Stimulated activated CD4-positive, alpha-beta T cell treated with anti-CD3 and anti-CD28 coated beads, Interleukin-1b, Interleukin-23, amount 100 ng/mL, for 1 hour (primary cell): ENCODE measurements around the gene ZDHHC11.
"Not testable (repeated sequence)": the region's sequence is repeated elsewhere in the genome, so short reads cannot be mapped to it uniquely, and the experiment has no call there.

Experiments
- DNase-seq, 2 donors: peaks; one replicate each; pipeline ENCODE4 v3.0.0-alpha.2; 2020; ENCODE audit warnings: low read depth in 2 of 2

ZDHHC11 gene

DNA sequence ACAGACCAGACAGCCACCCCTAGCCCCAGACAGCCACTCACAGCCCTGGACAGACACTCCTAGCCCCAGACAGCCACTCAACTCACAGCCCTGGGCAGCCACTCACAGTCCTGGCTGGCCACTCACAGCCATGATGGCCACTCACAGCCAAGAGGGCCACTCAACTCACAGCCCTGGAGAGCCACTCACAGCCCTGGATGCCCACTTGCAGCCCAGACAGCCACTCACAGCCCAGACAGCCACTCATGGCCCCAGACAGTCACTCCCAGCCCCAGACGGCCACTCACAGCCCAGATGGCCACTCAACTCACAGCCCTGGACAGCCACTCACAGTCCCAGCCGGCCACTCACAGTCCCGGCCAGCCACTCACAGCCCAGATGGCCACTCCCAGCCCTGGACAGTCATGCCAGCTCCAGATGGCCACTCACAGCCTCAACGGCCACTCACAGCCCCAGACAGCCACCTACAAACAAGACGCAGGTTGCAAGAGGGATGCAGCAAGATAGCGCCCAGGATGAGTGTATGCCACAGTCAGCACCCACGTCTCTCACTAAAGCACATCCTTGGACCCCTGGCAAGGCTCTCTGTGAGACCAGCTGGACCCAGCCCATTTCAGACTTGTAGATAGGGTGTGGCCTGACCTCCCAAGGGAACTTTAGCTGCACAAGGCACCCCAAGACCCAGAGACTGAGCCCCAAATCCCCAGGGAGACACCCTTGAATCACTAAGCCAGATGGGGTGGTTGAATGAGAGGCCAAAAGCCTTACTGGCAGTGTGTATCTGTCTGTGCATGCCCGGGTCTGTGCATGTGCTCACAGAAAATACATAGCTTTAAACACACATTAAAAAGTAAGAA is 88.7 kb downstream of the ZDHHC11 start:
- no peak for DNase-seq

DNA sequence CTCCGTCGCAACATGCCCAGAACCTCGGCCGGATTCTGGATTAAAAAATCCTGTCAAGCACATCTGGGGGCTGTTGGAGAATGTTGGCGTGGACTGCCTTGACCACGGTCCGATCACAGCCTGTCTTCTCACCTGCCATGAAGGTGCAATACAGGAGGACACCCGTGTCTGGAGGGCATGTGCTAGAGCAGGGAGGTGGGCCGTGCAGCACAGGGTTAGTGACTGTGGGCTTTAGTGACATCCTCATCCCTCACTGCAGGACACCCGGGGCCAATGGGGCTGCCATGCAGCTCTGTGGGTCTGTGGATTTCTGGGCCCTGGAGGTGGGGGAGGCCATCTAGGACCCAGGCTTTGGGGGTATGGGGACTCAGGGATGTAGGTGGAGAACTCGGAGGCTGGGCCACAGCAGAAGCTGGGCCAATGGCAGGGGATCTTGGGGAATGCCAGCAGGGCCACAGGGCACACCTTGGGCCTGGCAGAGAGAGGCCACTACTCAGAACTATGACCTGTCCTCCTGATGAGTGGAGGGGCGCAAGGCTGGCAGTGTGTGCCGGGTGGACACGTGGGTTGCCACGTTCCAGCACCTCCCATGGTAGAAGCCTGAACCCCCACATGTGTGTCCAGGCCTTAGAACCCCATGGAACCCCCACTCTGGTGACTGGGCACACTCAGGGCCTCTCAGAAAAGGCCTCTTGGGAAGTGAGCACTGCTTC is 89.6 kb downstream of the ZDHHC11 start:
- no peak for DNase-seq

DNA sequence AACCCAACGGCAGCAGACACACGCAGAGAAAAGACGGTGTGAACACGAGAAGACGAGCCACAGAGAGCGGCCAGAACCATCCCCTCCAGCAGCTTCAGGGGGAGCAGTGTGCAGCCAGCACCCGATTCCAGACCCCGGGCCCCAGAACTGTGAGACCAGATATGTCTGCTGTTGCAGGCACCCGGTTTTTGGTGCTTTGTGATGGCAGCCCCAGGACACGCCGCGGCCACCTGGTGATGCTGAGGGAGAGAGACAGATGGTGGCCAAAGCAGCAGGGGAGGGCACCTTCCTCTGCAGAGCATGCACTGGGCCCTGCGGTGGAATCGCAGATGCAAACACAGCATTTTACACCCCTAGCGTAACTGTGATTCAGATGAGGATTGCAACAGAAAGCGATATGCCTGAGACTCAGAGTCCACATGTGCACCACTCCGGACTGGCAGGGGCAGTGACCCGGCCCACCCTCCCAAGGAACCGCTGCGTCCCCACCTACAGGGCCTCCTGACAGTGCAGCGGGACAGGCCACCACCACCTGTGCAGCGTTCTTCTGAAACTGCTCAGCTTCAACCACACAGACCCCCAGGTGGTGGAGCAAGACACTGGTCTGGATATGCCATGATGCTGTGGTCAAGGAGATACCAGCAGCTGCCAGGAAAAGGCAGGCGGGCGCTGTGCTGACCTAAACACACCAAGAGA is 90.3 kb downstream of the ZDHHC11 start:
- DNase-seq = no peak

DNA sequence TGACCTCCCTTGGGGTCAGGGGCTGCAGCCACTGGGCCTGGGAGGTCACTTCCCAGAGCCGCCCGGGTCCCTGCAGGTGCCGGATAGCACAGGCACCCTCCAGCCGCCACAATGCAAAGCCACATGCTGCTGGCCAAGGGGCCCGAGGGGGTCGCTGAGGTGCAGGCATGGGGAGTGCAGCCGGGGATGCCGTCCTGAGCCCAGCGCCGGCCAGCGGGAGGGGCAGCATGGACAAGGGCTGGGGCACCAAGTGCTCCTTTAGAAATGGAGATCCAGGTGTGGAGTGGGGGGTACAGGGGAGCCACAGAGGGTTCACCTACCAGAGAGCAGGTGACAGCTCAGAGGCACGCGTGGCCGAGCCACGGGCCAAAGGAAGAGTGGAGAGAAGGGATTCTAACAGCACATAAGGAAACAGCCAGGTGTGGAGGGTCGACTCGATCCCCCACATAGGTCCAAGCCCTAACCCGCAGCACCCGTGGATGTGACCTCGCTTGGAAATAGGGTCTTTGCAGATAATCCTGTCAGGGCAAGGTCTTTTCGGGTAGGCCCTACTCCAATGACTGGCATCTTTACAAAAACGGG is 90.9 kb downstream of the ZDHHC11 start:
- DNase-seq = no peak

DNA sequence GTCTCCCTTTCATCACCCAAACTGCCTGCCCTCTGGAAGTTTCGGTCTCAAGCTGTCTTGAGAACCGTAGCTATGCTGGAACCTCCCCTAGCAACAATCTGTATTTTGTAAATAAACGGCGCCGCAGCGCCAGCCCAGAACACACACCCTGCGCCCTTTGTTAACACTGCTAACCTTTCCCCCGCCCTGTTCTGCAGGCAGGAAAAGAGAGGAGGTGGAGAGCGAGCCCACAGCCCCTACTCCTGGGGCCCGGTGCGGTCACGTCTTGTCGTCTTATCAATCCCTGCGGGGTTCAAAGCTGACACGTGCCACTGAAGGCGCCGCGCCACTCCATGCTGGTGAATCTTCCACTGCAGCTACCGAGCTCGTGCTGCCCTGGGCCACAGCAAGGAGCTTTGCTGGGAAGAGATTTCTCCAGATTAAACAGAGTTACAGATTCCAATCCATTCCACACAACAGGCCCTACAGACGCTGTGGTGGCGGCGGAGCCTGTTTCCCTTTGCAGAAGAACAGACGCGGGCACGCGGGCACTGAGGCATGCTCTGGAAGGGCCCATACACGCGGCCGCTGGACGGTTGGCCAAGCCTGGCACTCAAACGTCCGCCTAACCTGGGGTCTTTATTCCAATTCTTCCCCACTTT is 91.6 kb downstream of the ZDHHC11 start:
- peak in 1 of 2 donors; percentile 54 for DNase-seq

DNA sequence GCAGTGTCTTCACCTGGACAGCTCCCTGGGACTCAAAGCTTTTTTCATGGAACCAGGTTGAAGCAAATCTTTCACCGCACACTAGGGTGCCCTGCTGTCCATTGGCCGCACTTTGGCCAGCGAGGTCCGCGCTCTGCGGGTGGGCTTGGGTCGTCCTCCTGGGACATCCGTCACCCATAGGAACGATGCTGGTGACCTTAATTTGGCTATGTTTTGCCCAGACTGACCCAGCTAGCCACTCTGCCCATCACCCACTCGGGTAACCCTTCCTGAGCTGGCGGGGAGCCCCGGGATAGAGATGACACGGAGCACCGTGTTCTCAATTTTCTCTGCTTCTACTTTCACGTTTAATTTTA is 92.1 kb downstream of the ZDHHC11 start:
- DNase-seq = no peak

DNA sequence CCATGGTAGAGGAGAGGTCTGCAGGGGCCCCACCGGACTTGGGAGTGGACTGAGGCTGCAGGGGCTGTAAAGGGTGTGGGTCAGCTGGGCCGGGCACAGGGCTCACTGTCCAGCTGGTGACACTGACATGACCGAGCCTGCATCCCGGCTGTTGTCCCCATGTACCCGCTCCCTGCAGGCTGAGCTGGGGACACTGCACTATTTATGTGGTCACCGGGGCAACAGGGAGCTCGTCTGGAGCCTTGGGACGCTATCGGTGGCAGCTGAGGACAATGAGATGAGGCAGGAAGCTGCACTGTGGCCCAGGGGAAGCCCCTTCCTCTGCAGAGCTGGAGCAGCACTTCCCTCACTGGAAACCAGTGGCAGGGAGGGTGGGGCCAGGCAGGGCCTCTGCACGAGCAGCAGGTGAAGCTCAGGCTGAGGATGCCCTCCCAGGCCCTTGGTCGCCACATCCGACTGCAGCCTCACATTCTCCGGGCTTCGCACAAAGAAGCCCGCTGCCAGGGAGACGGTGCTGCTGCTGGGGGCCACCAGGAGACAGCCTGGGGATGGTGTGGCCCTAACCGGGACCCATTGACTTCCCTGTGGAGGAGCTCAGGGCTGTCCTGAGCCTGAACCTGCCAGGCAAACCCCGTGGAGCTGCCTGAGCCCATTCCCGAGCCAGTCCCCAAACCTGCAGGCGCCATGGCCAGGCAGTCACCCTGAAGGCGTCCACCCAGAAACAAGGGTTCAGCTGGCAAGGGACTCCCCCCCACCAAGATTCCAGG is 92.7 kb downstream of the ZDHHC11 start:
- DNase-seq = no peak

DNA sequence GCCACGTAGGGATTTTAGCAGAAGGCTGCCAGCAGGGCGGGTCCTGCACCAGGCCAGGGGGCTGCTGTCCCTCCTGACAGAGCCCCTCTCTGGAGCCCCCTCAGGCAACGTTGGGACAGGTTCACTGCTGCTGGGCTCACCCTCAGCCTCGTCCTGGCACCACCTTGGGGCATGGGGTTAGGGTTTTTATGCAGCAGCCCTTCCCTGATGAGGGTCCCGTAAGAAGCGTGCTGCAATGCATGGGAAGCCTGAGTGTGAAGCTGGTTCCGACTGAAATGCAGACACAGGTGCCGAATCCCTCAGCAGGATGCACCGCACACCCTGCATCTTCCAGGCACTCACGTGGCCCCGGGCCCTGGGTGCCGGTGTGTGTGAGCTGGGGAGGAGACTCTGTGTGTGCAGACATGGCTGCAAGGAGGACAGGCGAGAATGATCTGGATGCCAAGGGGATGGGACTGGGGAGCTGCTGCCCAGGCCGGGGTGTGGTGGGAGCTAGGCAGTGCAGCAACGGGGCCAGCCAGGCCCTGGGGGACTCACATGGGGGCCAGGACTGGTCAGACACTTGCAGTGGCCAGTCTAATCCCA is 93.3 kb downstream of the ZDHHC11 start:
- no peak for DNase-seq

DNA sequence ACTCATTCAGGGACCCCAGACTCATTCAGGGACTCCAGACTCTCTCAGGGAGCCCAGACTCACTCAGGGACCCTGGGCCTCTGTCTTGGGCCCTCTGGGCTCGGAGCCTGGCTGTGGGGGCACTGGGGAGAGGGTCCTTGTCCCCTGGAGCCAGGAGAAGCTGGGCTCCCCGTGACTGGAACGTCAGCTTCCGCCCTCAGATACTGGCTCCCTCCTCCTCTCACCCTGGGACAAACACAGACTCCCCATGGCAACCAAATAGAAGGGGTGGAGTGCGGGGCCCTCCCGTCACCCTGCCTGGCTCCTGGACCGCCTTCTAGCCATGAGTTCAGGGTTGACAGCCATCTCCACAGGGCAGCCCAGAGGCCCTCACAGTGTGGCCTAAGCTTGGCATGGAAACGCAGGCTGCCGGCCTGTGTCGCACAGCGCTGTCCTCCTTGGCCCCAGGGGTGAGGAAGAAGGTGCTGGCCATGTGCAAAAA is 93.9 kb downstream of the ZDHHC11 start:
- no peak for DNase-seq

DNA sequence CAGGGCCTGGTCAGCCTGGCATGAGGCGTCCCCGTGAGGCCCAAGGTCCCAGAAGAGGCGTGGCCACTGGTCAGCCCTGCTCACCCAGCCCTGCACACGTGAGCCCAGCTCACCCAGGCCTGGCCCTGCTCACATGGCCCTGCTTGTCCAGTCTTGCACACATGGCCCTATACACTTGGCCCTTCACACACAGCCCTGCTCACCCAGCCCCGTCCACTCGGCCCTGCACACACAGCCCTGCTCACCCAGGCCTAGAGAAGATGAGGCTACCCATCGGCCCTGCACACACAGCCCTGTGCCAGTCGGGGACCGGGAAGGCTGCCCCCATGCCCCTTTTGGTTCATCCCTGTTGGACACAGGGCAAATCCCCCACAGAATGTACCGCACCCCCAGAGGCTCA is 94.6 kb downstream of the ZDHHC11 start:
- no peak for DNase-seq

DNA sequence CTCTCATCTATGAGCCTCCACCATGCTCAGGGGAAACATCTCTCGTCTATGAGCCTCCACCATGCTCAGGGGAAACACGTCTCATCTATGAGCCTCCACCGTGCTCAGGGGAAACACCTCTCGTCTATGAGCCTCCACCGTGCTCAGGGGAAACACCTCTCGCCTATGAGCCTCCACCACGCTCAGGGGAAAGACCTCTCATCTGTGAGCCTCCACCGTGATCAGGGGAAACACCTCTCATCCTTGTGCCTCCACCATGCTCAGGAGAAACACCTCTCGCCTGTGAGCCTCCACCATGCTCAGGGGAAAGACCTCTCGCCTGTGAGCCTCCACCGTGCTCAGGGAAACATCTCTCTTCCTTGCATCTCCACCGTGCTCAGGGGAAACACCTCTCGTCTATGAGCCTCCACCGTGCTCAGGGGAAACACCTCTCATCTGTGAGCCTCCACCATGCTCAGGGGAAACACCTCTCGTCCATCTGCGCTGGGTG is 96.6 kb downstream of the ZDHHC11 start:
- DNase-seq = not testable (repeated sequence)

DNA sequence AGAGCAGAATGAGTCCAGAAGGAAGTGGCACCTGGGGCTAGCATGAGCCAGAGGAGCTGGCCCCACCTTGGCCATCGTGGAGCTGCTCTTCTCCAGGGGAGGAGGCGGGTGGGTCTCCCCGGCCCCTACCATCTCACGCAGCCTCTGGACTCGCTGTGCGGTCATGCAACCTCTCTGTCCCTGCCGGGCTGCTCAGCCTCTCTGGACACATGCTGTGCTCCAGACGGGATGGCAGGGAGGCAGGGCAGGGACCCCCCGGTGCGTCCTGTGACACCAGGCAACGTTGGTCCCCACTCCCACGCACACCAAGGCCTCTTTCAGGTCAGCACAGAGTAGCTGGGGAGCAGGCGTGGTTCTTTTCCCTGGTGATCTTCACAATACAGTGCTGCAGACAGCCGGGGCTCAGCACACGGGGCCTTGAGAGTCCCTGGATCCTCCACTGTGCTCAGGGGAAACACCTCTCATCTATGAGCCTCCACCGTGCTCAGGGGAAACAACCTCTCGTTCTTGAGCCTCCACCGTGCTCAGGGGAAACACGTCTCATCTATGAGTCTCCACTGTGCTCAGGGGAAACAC is 97.1 kb downstream of the ZDHHC11 start:
- not testable (repeated sequence) for DNase-seq

DNA sequence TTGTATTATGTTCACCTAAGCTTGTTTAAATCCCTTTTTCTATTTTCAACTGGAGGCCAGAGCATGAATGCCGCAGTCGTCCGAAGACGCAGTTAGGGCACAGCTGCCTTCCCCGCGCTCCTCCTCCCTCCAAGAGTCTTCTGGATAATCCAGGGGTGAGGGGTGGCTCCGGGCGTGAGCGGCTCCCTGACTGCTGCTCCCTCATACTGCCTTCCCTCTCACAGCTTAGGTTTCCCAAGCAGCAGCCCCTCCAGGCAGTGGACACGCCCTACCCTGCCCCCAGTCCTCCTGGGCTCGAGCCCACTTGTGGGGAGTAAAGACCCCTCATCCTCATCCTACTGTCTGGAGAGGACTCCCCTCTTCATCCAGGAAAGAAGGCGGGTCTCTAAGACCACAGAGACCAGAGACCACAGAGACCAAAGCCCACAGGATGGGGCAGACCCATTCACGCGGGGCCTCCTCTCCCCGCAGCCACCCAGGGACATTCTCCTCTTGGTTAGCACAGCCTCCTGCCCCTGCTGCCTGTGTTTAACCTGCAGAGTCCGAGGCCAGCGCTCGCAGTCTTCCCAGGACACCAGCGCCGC is 98.2 kb downstream of the ZDHHC11 start:
- DNase-seq = not testable (repeated sequence)

DNA sequence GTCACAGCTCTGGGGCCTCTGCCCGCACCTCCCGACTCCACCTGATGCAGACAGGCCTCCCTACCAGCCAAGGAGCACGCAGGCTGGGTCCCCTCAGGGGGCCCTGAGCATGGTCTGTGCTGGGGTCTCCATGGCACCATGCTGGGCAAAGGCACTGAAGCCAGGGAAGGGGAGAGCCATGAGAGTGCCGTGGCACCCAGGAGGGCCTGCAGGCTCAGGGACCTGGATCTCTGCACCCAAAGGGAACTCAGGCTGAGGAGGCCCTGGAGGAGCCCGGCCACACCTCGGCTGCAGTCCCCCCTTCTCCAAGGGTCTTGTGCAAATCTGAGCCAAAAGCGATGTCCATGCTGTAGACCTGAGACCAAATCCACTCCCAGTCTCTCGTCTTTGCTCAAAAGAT is 98.8 kb downstream of the ZDHHC11 start:
- DNase-seq = not testable (repeated sequence)

DNA sequence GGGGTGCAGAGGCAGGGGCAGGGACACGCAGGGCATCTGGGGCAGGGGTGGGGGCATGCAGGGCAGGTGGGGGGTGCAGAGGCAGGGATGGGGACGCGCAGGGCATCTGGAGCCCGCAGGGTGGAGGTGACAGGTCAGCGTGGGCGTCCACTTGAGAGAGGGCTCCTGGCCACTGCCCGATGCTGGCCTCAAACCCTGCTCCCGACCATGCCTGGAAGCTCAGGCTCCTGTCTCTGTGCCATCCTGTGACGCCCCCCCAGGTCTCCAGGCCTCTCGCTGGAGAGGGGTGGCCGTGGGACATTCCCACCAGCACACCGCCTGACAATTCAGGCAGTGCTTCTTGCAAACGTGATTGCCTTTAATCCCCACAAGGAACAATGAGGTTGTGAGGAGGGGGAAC is 99.3 kb downstream of the ZDHHC11 start:
- DNase-seq = no peak

DNA sequence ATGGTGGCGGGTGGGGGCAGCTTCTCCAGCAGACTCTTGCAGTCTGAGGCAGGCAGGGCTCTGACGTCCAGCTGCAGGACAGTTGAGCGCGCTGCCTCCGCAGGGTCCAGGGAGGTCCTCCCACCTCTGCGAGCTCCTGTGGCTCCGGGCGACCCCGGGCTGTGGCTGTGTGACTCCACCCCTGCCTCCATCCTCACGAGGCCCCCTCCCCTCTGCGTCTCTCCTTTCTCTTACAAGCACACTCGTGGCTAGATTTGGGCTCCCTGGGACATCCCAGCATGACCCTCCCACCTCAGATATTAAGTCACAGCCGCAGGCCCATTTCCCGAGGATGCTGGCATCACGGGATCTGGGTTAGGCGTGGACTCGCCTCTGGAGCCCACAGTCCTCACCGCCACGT is 100.6 kb downstream of the ZDHHC11 start:
- DNase-seq = not testable (repeated sequence)

DNA sequence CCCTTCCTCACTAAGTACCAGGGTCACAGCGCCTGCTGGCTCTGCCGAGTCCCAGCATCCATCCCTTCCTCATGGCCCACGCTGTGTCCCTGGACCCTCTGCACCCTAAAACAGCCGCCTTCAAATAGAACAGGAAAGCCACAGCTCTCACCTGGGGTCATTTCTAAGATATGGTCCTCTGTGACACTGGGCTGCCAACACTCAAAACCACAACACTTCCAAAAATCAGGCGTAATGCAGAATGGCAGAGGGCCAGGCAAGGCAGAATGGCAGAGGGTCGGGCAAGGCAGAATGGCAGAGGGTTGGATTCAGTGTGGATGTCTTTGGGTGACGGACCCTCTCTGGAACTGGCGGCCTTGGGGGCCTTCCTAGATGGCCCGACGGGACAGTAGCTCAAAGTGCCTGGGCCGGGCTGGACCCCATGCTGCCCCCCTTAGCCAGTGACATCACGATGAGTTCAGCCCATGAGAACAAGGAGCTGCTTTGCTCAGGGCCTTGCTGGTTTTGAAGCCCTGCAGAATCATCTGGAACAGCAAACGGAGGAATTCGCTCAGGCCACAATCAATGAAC is 101.6 kb downstream of the ZDHHC11 start:
- DNase-seq = no peak

DNA sequence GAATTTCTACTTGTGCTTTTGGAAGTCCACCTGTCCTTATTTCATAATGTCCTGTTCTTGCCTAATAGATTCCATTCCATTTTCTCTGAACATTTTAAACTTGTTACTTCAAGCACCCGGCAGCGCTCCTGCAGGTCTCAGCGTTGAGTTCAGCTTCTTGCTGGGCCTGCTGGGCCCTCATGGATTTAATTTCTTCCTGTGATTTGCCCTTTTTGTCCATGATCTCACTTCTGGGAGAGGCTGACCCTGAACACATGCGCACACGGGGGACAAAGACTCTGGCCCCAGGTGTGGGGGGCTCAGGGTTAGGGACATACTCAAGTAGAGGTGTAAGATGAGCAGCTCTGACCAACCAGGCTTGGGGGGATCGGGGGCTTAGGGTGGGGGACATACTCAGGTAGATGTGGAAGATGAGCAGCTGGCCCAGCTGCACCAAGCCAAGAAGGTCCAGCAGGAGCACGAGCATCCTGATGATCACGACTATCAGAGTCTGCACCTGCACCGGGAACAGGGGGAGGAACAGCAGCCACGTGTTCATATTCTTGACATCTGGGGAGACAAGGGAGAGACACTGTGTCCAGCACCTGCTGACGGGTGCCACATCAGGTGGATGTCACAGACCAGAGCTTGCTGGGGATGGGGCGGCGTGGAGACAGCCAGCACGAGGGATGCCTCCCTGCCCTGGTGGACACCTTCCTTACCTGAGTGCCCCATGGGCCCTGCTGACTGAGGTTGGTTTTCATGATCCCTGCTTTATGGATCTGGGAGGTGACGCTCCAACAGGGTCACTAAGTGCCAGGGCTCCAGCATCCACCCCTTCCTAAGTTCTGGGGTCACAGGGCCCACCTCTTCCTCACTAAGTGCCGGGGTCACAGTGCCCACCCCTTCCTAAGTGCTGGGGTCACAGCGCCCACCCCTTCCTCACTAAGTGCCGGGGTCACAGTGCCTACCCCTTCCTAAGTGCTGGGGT is 102.5 kb downstream of the ZDHHC11 start:
- DNase-seq = not testable (repeated sequence)
